Lung (tissue), 12 donors: ENCODE measurements around the gene FRK. TPM values are rescaled to one million over a fixed set of nuclear protein-coding genes. Genes with fewer than 3 reads are reported as not detected.
A peak's percentile ranks its signal among the peaks of the same experiment; 100 is the strongest.
"Not testable (repeated sequence)": the region's sequence is repeated elsewhere in the genome, so short reads cannot be mapped to it uniquely, and the experiment has no call there.

ENCODE experiments used
- ATAC-seq: fragments of 200-7000 bp; cut with Tn5 transposase; one replicate; pipeline ENCODE4 v1.9.1; 2020; ENCODE audit warnings: moderate number of reproducible peaks; ENCODE audit not compliant: insufficient read depth, low FRiP score
- DNase-seq, 3 donors: peaks; one replicate each; pipeline ENCODE4 v3.0.0-alpha.2; 2013 to 2017
- H3K27ac ChIP-seq, 2 donors: one replicate each; pipeline ENCODE4 v1.5.1; 2013; ENCODE audit warnings: mild to moderate bottlenecking in 2 of 2, moderate library complexity in 2 of 2, control low read depth in 1 of 2, inconsistent platforms in 1 of 2, low read depth in 1 of 2, low read length in 1 of 2
- H3K27me3 ChIP-seq, 3 donors: one replicate each; pipeline ENCODE4 v1.5.1; 2013; ENCODE audit warnings: low read length in 2 of 3; ENCODE audit not compliant: control insufficient read depth in 3 of 3, insufficient read depth in 3 of 3
- H3K36me3 ChIP-seq, 4 donors: one replicate each; pipeline ENCODE4 v1.5.1; 2013; ENCODE audit warnings: low read length in 4 of 4, mild to moderate bottlenecking in 1 of 4, moderate library complexity in 1 of 4; ENCODE audit not compliant: control insufficient read depth in 4 of 4, insufficient read depth in 4 of 4
- H3K4me1 ChIP-seq, 5 donors: one replicate each; pipeline ENCODE4 v1.5.1; 2013; ENCODE audit warnings: low read length in 5 of 5, mild to moderate bottlenecking in 2 of 5, moderate library complexity in 1 of 5; ENCODE audit not compliant: control insufficient read depth in 5 of 5, insufficient read depth in 5 of 5
- H3K4me3 ChIP-seq: one replicate; pipeline ENCODE4 v1.5.1; 2013; ENCODE audit warnings: mild to moderate bottlenecking, control low read depth, moderate library complexity
- H3K9ac ChIP-seq, 2 donors: one replicate each; pipeline ENCODE4 v1.5.1; 2013; ENCODE audit warnings: low read length in 2 of 2, control low read depth in 1 of 2; ENCODE audit not compliant: insufficient read depth in 1 of 2
- H3K9me3 ChIP-seq, 4 donors: one replicate each; pipeline ENCODE4 v1.5.1; 2013; ENCODE audit warnings: low read length in 3 of 4, mild to moderate bottlenecking in 1 of 4, moderate library complexity in 1 of 4; ENCODE audit not compliant: control insufficient read depth in 4 of 4, insufficient read depth in 3 of 4
- CTCF ChIP-seq: IDR thresholded peaks from 2 replicates; pipeline ENCODE4 v1.5.1; 2012; ENCODE audit warnings: mild to moderate bottlenecking; ENCODE audit errors: control extremely low read depth, extremely low read depth
- WGBS, 2 donors: extraction: QIAGEN DNeasy Blood & Tissue Kit; methylation state at CpG; one replicate each; pipeline ENCODE4 v1.1.7; 2013; 5-methylcytosine and 5-hydroxymethylcytosine counted together
- polyA plus RNA-seq, 2 donors: library from polyadenylated mRNA; stranded (reverse); fragments of 200-250 nt; gene quantifications; one replicate each; pipeline ENCODE4 v1.2.1, GENCODE V29; 2013
- total RNA-seq, 2 donors: library from RNA; depleted of rRNA in 1 of 2; stranded (reverse); fragments of >200 nt in 1 of 2; gene quantifications; one replicate each; pipeline ENCODE4 v1.2.1, GENCODE V29; 2014 to 2021
- donor health status: control.
- donor health status: control.
- donor health status: Bipolar disorder and iron deficiency.
- donor health status: healthy.
- donor health status: DM: yes; HTN: yes; CAD: no.

Gene FRK
- total and polyA plus RNA-seq, 4 donors: 1.2 to 18.3 (median 5.1) TPM

GRCh38 chr6:116096979-116097816, 36.5 kb upstream of the FRK start:
- 22 to 34% methylated on average over 2 of the region's 2 CpGs for whole genome bisulfite sequencing, 2 donors

GRCh38 chr6:116096048-116096759, 35.5 kb upstream of the FRK start:
- H3K9ac ChIP-seq, DNase-seq, H3K27me3 ChIP-seq, H3K4me3 ChIP-seq, H3K36me3 ChIP-seq, H3K9me3 ChIP-seq, H3K27ac ChIP-seq, ATAC-seq: not testable (repeated sequence)
- WGBS, 2 donors: 91 to 93% methylated on average over 9 of the region's 9 CpGs
- peaks cover 0 to 15% (median under 1%) of the 10 kb centered on the region in 5 donors for H3K4me1 ChIP-seq

More at GRCh38 chr6:116096979-116097816, 36.5 kb upstream of the FRK start:
- peaks cover 0 to 6% (median under 1%) of the 10 kb centered on the region in 4 donors for H3K36me3 ChIP-seq
- TF ChIP-seq CTCF: peak; percentile 26
- peaks cover 0 to 25% (median 6%) of the 10 kb centered on the region in 5 donors for H3K4me1 ChIP-seq
- no peaks in the 10 kb centered on the region for H3K27me3 ChIP-seq
- H3K27ac ChIP-seq: no peak overlapping the region
- no peak overlapping the region for H3K9ac ChIP-seq
- DNase-seq: peak in 2 of 3 donors; percentile 45 to 54
- H3K4me3 ChIP-seq: no peak overlapping the region
- peaks cover 0 to 6% (median 0%) of the 10 kb centered on the region in 4 donors for H3K9me3 ChIP-seq
- no peak for ATAC-seq

- WGBS, 2 donors: 97 to 98% methylated on average over 7 of the region's 7 CpGs
- Histone ChIP-seq H3K27me3 (no peaks in the 10 kb centered on the region), H3K36me3 (no peaks in the 10 kb centered on the region), H3K9me3 (peaks cover 0 to 6% (median 0%) of the 10 kb centered on the region in 4 donors), H3K27ac (peak overlapping the region in 1 of 2 donors; percentile 68), H3K9ac (no peak overlapping the region), H3K4me1 (peaks cover 0 to 8% (median 0%) of the 10 kb centered on the region in 5 donors), H3K4me3 (no peak overlapping the region)
- no peak for DNase-seq
- no peak for TF ChIP-seq CTCF
- no peak for ATAC-seq
Observed at GRCh38 chr6:116094041-116094440, 33.4 kb upstream of the FRK start.

GRCh38 chr6:116090251-116090650, 29.6 kb upstream of the FRK start:
- H3K27me3 ChIP-seq: no peaks in the 10 kb centered on the region
- ATAC-seq: no peak
- H3K4me3 ChIP-seq: no peak overlapping the region
- H3K4me1 ChIP-seq: peaks cover 0 to 5% (median 0%) of the 10 kb centered on the region in 5 donors
- H3K27ac ChIP-seq: no peak overlapping the region
- 83 to 88% methylated on average over 2 of the region's 2 CpGs for WGBS, 2 donors
- H3K9ac ChIP-seq: no peak overlapping the region
- DNase-seq: no peak
- no peaks in the 10 kb centered on the region for H3K36me3 ChIP-seq
- no peaks in the 10 kb centered on the region for H3K9me3 ChIP-seq
- TF ChIP-seq CTCF: no peak
